ENCODE measurements around the gene MTTP.

Gene MTTP

GRCh38 chr4:99670409-99671073 is 95.9 kb downstream of the MTTP start:
- DNase-seq: no peak
